SK-N-SH (cell line): ENCODE results near the gene SOS2. TPM values are rescaled to one million over a fixed set of nuclear protein-coding genes. Genes with fewer than 3 reads are reported as not detected.

Experiments
- CTCF ChIA-PET: fragments of 300-600, 350-600 bp; formaldehyde crosslinking; extraction: SDS; loops from one replicate; lab custom pipeline; 2021; lab: Yijun Ruan, JAX
- POLR2A ChIA-PET: fragments of 350-600 bp; sonication (Branson Sonifier 250); formaldehyde crosslinking; extraction: SDS; loops from one replicate; lab custom pipeline; 2020; ENCODE audit warnings: antibody characterized with exemption, inconsistent platforms; lab: Yijun Ruan, JAX
- DNase-seq: peaks from one replicate; pipeline ENCODE4 v3.0.0; 2012
- H2AFZ ChIP-seq: fragments of 200-600 bp; sonication (generic); 2 replicates; pipeline ENCODE4 v1.8.1; 2016; ENCODE audit warnings: antibody characterized with exemption, mild to moderate bottlenecking, low read depth
- H3F3A ChIP-seq: fragments of 200-600 bp; sonication (generic); replicated peaks from 2 replicates; pipeline ENCODE3; 2016; ENCODE audit warnings: antibody characterized with exemption, mild to moderate bottlenecking; ENCODE audit not compliant: insufficient read depth
- H3K27ac ChIP-seq, 2 experiments: fragments of 200-500 bp in 1 of 2; fragments of 200-600 bp in 1 of 2; sonication (Bioruptor generic) in 1 of 2; sonication (generic), shearing (Covaris generic) in 1 of 2; 2 replicates each; pipeline versions ENCODE4 v1.5.1 to v1.6.1; 2014 to 2016; ENCODE audit warnings: low read depth in 2 of 2, inconsistent platforms in 1 of 2, low read length in 1 of 2, mild to moderate bottlenecking in 1 of 2, mixed read lengths in 1 of 2
- H3K27me3 ChIP-seq: fragments of 200-600 bp; sonication (generic), shearing (Covaris generic); 2 replicates; pipeline ENCODE4 v1.6.1; 2016; ENCODE audit warnings: mixed run types; ENCODE audit not compliant: insufficient read depth
- H3K36me3 ChIP-seq, 2 experiments: fragments of 200-500 bp in 1 of 2; fragments of 200-600 bp in 1 of 2; sonication (Bioruptor generic) in 1 of 2; sonication (generic) in 1 of 2; replicated peaks in 1 of 2; 2 replicates each; pipeline versions ENCODE3 to v1.5.1; 2014 to 2016; ENCODE audit warnings: low read length in 1 of 2, mild to moderate bottlenecking in 1 of 2; ENCODE audit not compliant: insufficient read depth in 2 of 2, control insufficient read depth in 1 of 2
- H3K4me1 ChIP-seq, 2 experiments: fragments of 200-500 bp in 1 of 2; fragments of 200-600 bp in 1 of 2; sonication (Bioruptor generic) in 1 of 2; sonication (generic), shearing (Covaris generic) in 1 of 2; 2 replicates each; pipeline versions ENCODE4 v1.5.1 to v1.6.1; 2014 to 2016; ENCODE audit warnings: low read depth in 1 of 2, low read length in 1 of 2, mixed run types in 1 of 2; ENCODE audit not compliant: insufficient read depth in 2 of 2, control insufficient read depth in 1 of 2
- H3K4me2 ChIP-seq: fragments of 200-600 bp; sonication (generic), shearing (Covaris generic); 2 replicates; pipeline ENCODE4 v1.6.1; 2017; ENCODE audit warnings: mixed run types
- H3K4me3 ChIP-seq, 2 experiments: fragments of 200-500 bp in 1 of 2; fragments of 200-600 bp in 1 of 2; sonication (Bioruptor generic) in 1 of 2; sonication (generic), shearing (Covaris generic) in 1 of 2; 2 replicates each; pipeline versions ENCODE4 v1.5.1 to v1.8.1; 2014 to 2016; ENCODE audit warnings: low read depth in 2 of 2, inconsistent platforms in 1 of 2, low read length in 1 of 2, mild to moderate bottlenecking in 1 of 2, mixed read lengths in 1 of 2, moderate library complexity in 1 of 2
- H3K79me2 ChIP-seq: fragments of 200-600 bp; sonication (generic); 2 replicates; pipeline ENCODE4 v1.8.1; 2017; ENCODE audit warnings: mild to moderate bottlenecking; ENCODE audit not compliant: insufficient read depth
- H3K9ac ChIP-seq: fragments of 200-600 bp; sonication (generic); 2 replicates; pipeline ENCODE4 v1.6.1; 2017; ENCODE audit warnings: mixed run types
- H3K9me2 ChIP-seq: fragments of 200-600 bp; sonication (generic); 2 replicates; pipeline ENCODE4 v1.6.1; 2017; ENCODE audit warnings: mixed run types
- H3K9me3 ChIP-seq: fragments of 200-600 bp; sonication (generic); 2 replicates; pipeline ENCODE4 v1.6.1; 2017; ENCODE audit warnings: mixed run types, mild to moderate bottlenecking, moderate library complexity
- H4K20me1 ChIP-seq: fragments of 200-600 bp; sonication (generic); 2 replicates; pipeline ENCODE4 v1.6.1; 2017; ENCODE audit warnings: mild to moderate bottlenecking, mixed run types; ENCODE audit not compliant: insufficient read depth
- FOSL2 ChIP-seq: IDR thresholded peaks from 2 replicates; pipeline ENCODE4 v1.4.0; 2012; ENCODE audit warnings: low read depth, mild to moderate bottlenecking, moderate library complexity, borderline replicate concordance
- FOXJ3 ChIP-seq: sonication (generic); formaldehyde crosslinking; IDR thresholded peaks from 2 replicates; pipeline ENCODE4 v1.5.1; 2020; ENCODE audit warnings: mild to moderate bottlenecking, missing genetic modification reagents
- FOXM1 ChIP-seq: IDR thresholded peaks from 2 replicates; pipeline ENCODE4 v1.4.0; 2012; ENCODE audit warnings: low read depth, mild to moderate bottlenecking
- MEF2A ChIP-seq: IDR thresholded peaks from 2 replicates; pipeline ENCODE4 v1.4.0; 2012; ENCODE audit warnings: low read depth, borderline replicate concordance
- NRF1 ChIP-seq: IDR thresholded peaks from 2 replicates; pipeline ENCODE4 v1.6.1; 2012; ENCODE audit warnings: low read depth, mild to moderate bottlenecking, low read length
- PBX3 ChIP-seq: IDR thresholded peaks from 2 replicates; pipeline ENCODE4; 2012
- RCOR1 ChIP-seq: fragments of 150-350 bp; IDR thresholded peaks from 2 replicates; pipeline ENCODE4 v1.6.1; 2017; ENCODE audit warnings: antibody characterized with exemption, low read length
- REST ChIP-seq: IDR thresholded peaks from 2 replicates; pipeline ENCODE4 v1.6.1; 2012; ENCODE audit warnings: mild to moderate bottlenecking, low read depth, low read length, moderate library complexity
- TCF12 ChIP-seq: IDR thresholded peaks from 2 replicates; pipeline ENCODE4 v1.4.0; 2012
- WGBS: methylation state at CpG from one replicate; pipeline ENCODE4 v1.1.6; 2017; ENCODE audit warnings: low lambda C conversion rate; 5-methylcytosine and 5-hydroxymethylcytosine counted together
- polyA plus RNA-seq, 3 experiments: library from polyadenylated mRNA; depleted of rRNA; stranded (reverse); fragments of >200 nt; gene quantifications; 2 replicates each; pipeline ENCODE4 v1.2.3, GENCODE V29; 2012
- TF ChIP-seq, protein P1 (sequence below): fragments of 150-350 bp; IDR thresholded peaks from 2 replicates; pipeline ENCODE4 v1.6.1; 2016; ENCODE audit warnings: mild to moderate bottlenecking, low read depth, low read length

Gene SOS2
- polyA plus RNA-seq, 1 of the 3 experiments (the other 2 are of a cell fraction), result 6.2 TPM

GRCh38 chr14:50213795-50214194 is 17.6 kb downstream of the SOS2 start (continued):
- no peak for TF ChIP-seq FOXJ3 (CRISPR knock-in tag)

- no peak for TF ChIP-seq FOXJ3 (CRISPR knock-in tag)
- TF ChIP-seq NRF1, result no peak
- no peak for TF ChIP-seq FOSL2
- TF ChIP-seq, protein P1, sequence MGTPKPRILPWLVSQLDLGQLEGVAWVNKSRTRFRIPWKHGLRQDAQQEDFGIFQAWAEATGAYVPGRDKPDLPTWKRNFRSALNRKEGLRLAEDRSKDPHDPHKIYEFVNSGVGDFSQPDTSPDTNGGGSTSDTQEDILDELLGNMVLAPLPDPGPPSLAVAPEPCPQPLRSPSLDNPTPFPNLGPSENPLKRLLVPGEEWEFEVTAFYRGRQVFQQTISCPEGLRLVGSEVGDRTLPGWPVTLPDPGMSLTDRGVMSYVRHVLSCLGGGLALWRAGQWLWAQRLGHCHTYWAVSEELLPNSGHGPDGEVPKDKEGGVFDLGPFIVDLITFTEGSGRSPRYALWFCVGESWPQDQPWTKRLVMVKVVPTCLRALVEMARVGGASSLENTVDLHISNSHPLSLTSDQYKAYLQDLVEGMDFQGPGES, result no peak
- no peak for TF ChIP-seq TCF12
- TF ChIP-seq FOXM1, result no peak
- no peak for TF ChIP-seq MEF2A
- no peak for TF ChIP-seq RCOR1
- TF ChIP-seq REST, result no peak
- TF ChIP-seq PBX3, result no peak
- TF ChIP-seq, all 33 proteins: peak for 0
- Histone ChIP-seq H4K20me1 (peaks cover 45% of the 10 kb centered on the region), H3K4me2 (no peak overlapping the region), H3K9me2 (no peaks in the 10 kb centered on the region), H3K27ac (no peak overlapping the region), H3K4me3 (no peak overlapping the region), H3K9ac (no peak overlapping the region), H3K4me1 (no peaks in the 10 kb centered on the region), H3F3A (peaks cover 3% of the 10 kb centered on the region), H3K9me3 (no peaks in the 10 kb centered on the region), H3K36me3 (peaks cover 0 to 12% of the 10 kb centered on the region in 2 experiments), H3K27me3 (no peaks in the 10 kb centered on the region), H2AFZ (no peak overlapping the region), H3K79me2 (peaks cover 100% of the 10 kb centered on the region)
- WGBS, result 64% methylated on average over 3 of the region's 3 CpGs
- ChIA-PET POLR2A (interaction anchor here (0.5 kb wide), 1 partner anchor 399 kb away, joined by 3 read pairs; no protein-coding TSS in a partner anchor), CTCF (no interaction called here)
- no peak for DNase-seq
Observed at GRCh38 chr14:50212726-50213125, 18.7 kb downstream of the SOS2 start.
